ENCODE data around the gene GRM2. TPM values are rescaled to one million over a fixed set of nuclear protein-coding genes. Genes with fewer than 3 reads are reported as not detected.

Gene GRM2
- total and polyA plus RNA-seq, 8 donors = 0.09 to 0.51 (median 0.21) TPM

DNA sequence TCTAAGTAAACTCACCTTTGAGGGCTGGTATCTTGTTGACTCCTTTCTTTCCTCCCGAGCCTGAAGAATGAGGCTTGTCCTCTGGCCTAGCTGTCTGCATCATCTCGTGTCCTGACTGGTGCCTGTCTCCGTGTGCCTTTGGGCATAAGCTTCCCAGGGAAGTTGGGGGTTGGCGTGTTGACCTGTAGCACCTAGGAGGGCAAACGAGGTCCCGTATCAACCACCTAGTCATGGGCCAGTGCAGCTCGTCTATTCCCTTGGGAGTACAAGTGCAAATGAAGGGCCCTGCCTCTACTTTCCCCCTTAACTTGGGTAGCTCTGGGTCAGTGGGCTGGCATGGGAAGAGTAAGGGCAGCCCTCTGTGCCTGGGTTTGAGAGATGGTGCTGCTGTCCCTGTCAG, 27.1 kb upstream of the GRM2 start:
- Histone ChIP-seq H3K27ac (no peak overlapping the region), H3K36me3 (no peaks in the 10 kb centered on the region), H3K4me1 (no peaks in the 10 kb centered on the region), H3K4me3 (no peak overlapping the region), H3K27me3 (no peaks in the 10 kb centered on the region), H3K9me3 (no peaks in the 10 kb centered on the region)
- TF ChIP-seq, protein P1, sequence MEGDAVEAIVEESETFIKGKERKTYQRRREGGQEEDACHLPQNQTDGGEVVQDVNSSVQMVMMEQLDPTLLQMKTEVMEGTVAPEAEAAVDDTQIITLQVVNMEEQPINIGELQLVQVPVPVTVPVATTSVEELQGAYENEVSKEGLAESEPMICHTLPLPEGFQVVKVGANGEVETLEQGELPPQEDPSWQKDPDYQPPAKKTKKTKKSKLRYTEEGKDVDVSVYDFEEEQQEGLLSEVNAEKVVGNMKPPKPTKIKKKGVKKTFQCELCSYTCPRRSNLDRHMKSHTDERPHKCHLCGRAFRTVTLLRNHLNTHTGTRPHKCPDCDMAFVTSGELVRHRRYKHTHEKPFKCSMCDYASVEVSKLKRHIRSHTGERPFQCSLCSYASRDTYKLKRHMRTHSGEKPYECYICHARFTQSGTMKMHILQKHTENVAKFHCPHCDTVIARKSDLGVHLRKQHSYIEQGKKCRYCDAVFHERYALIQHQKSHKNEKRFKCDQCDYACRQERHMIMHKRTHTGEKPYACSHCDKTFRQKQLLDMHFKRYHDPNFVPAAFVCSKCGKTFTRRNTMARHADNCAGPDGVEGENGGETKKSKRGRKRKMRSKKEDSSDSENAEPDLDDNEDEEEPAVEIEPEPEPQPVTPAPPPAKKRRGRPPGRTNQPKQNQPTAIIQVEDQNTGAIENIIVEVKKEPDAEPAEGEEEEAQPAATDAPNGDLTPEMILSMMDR (IDR thresholded peaks at IDR 0.05) = no peak
- no peak for FAIRE-seq
- DNase-seq = peak in 1 of 6 donors; percentile 8
- WGBS, 2 donors = 79 to 89% methylated on average over 7 of the region's 7 CpGs
- intact Hi-C loops (cut with DNase I) = loop anchor here in 1 of 3 donors (5.0 kb wide), 1 partner anchor 177 kb away; the partner anchor contains the start of gene DCAF1
- ATAC-seq = no peak

DNA sequence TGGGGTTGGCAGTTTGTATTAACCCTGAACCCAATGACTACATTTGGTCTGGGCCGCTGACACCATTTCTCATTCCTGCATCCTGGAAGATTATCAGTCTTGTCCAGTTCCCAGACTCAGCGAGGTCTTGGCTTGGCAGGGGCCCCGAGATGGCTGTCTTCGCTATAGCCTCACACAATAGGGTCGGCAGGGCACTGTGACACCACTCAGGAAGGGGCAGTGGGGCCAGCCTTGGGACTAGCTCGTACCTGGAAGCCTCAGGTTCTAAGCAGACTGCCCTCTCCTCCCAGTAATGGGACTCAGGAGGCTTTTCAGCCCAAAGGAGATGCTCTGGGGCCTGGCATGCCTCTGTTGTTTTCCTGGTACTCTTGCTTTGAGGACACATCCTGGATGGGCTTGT, 26.7 kb upstream of the GRM2 start:
- FAIRE-seq = no peak
- intact Hi-C loops (cut with DNase I) = loop anchor here in 1 of 3 donors (5.0 kb wide), 1 partner anchor 178 kb away; the partner anchor contains the start of gene DCAF1
- WGBS, 2 donors = 84 to 85% methylated on average over 6 of the region's 6 CpGs
- no peak overlapping the region for H3K4me3 ChIP-seq
- no peaks in the 10 kb centered on the region for H3K9me3 ChIP-seq
- no peak for ATAC-seq
- H3K27me3 ChIP-seq = no peaks in the 10 kb centered on the region
- TF ChIP-seq, protein P1 (IDR thresholded peaks at IDR 0.05) = no peak
- H3K36me3 ChIP-seq = no peaks in the 10 kb centered on the region
- no peak overlapping the region for H3K27ac ChIP-seq
- DNase-seq = peak in 1 of 6 donors; percentile 6
- no peaks in the 10 kb centered on the region for H3K4me1 ChIP-seq

DNA sequence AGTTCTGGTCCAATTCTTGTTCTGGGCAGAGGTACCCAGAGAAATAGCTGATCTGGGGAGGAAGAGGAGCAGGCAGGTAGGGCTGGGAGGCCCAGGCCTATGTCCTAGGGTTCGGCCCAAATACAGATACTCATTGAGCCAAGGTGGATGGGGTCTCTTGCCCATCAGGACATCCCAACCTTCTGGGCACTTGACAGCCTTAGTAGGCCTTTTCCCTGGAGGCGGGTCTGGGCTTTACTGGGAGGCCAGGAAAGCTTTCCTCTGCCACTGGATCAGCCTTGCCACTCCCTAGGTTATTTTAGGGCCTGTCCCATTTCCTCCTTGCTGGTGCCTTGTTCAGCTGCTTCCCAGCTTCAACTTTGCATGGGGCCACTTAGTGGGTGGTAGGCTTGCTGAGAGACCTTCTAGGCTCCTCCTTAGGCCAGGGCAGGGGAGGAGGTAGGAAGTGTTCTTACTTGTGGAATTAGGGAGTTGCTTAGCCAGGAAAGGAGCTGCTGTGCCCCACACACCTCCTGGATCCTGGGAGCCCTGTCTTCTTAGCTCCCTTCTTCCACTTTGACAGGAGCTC, 26.1 kb upstream of the GRM2 start:
- no peak overlapping the region for H3K27ac ChIP-seq

DNA sequence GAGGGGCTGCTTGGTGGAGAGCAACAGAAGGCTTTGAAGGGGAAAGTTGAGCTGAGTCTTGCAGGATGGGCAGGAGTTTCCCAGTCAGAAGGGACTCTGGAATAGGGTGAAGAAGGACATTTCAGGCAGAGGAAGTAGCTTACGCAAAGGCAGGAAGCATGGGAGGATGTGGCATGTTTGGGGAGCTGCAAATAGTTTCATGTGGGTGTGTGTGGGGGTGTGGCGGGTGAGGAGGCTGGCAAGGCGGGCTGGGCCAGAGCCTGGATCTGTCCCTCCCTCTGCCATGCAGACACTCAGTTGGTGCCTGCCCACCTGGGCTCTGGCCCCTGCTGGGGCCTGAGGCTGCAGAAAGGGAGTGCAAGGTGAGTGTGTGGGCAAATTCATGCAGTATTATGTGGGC, 25.4 kb upstream of the GRM2 start:
- 72 to 92% methylated on average over 3 of the region's 3 CpGs for WGBS, 2 donors
- Histone ChIP-seq H3K9me3 (no peaks in the 10 kb centered on the region), H3K36me3 (no peaks in the 10 kb centered on the region), H3K4me1 (no peaks in the 10 kb centered on the region), H3K27me3 (no peaks in the 10 kb centered on the region), H3K4me3 (no peak overlapping the region), H3K27ac (no peak overlapping the region)
- ATAC-seq = peak in 3 of 4 donors; percentile 48 to 65 (median 64)
- DNase-seq = peak in 1 of 6 donors; percentile 4
- TF ChIP-seq, protein P1 (IDR thresholded peaks at IDR 0.05) = no peak
- intact Hi-C loops (cut with DNase I) = loop anchor here in 1 of 3 donors (5.0 kb wide), 1 partner anchor 179 kb away; the partner anchor contains the start of gene DCAF1
- no peak for FAIRE-seq

More for the DNA sequence above, 26.1 kb upstream of the GRM2 start:
- TF ChIP-seq, protein P1 (IDR thresholded peaks at IDR 0.05) = no peak
- intact Hi-C loops (cut with DNase I) = loop anchor here in 1 of 3 donors (5.0 kb wide), 1 partner anchor 178 kb away; the partner anchor contains the start of gene DCAF1
- Histone ChIP-seq H3K36me3 (no peaks in the 10 kb centered on the region), H3K4me3 (no peak overlapping the region), H3K27me3 (no peaks in the 10 kb centered on the region), H3K4me1 (no peaks in the 10 kb centered on the region), H3K9me3 (no peaks in the 10 kb centered on the region)
- DNase-seq = peak in 1 of 6 donors; percentile 0
- no peak for ATAC-seq
- 83 to 92% methylated on average over 2 of the region's 2 CpGs for WGBS, 2 donors
- no peak for FAIRE-seq

DNA sequence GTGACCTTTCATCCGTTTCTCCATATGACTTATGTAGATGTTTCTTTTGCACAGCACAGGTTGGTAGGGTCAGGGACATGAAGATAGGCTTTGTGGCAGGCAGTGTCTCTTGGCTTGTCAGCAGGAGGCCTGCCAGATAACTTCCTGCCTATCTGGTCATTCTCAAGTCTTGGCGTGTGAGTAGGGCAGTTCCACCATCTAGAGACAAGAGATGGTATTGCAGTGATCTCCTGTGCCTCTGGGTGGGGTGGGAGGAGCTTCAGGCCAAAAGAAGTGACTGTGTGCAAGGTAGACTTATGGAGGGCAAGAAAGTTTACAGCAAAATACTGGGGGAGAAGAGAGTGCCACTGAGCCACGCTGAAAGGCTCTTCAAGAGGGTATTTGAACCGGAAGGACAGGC, 24.8 kb upstream of the GRM2 start:
- DNase-seq = peak in 4 of 6 donors; percentile 21 to 53 (median 34)
- peak; percentile 73 to 96 (median 91) for ATAC-seq
- TF ChIP-seq, protein P1 (IDR thresholded peaks at IDR 0.05) = peak; percentile 21 to 55 (median 42)
- no peak overlapping the region for H3K4me3 ChIP-seq
- no peaks in the 10 kb centered on the region for H3K4me1 ChIP-seq
- intact Hi-C loops (cut with DNase I) = loop anchor here in 1 of 3 donors (5.0 kb wide), 1 partner anchor 180 kb away; the partner anchor contains the start of gene DCAF1
- 32 to 36% methylated on average over 4 of the region's 4 CpGs for WGBS, 2 donors
- peak; percentile 34 for FAIRE-seq
- no peak overlapping the region for H3K27ac ChIP-seq
- no peaks in the 10 kb centered on the region for H3K27me3 ChIP-seq
- no peaks in the 10 kb centered on the region for H3K9me3 ChIP-seq
- no peaks in the 10 kb centered on the region for H3K36me3 ChIP-seq
